ENCODE data around the gene CR2. TPM values are rescaled to one million over a fixed set of nuclear protein-coding genes. Genes with fewer than 3 reads are reported as not detected.
A peak's percentile ranks its signal among the peaks of the same experiment; 100 is the strongest.

Gene CR2
- total and polyA plus RNA-seq, 4 donors: 0.11 to 0.22 (median 0.20) TPM

DNA sequence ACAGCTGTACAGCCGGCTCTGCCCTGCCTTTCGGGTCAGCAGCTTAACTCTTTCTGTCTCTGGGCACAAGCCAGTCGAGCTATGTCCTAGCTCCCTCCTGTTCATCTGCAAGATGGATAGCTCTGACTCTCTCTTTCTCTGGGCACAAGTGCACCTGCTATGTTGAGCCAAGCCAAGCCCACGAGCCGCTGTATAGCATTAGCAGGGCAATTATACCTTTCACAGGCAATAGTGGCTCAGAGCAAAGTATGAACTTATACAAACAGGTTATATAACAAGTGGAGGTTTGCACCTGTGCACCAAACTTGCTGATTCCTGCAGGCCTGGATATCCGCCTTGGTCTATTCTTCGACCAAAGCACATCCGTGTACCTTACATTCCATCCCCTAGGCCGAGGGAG, 33.0 kb upstream of the CR2 start:
- no peaks in the 10 kb centered on the region for H3K36me3 ChIP-seq (ENCODE audit: control insufficient read depth, insufficient read depth, low read length)
- peaks cover 6% of the 10 kb centered on the region for H3K4me1 ChIP-seq (ENCODE audit: control insufficient read depth, insufficient read depth, low read length)
- H3K4me3 ChIP-seq (ENCODE audit: low read depth, low read length): no peak overlapping the region
- no peak overlapping the region for H3K27ac ChIP-seq (ENCODE audit: low read depth, low read length)
- 87% methylated on average over 7 of the region's 9 CpGs for WGBS (ENCODE audit: insufficient coverage)
- no peaks in the 10 kb centered on the region for H3K9me3 ChIP-seq (ENCODE audit: control insufficient read depth, insufficient read depth, low read length)
- DNase-seq (ENCODE audit: low read depth in 4 of 6, low spot score in 6 of 6): no peak
- H3K27me3 ChIP-seq (ENCODE audit: control insufficient read depth, insufficient read depth, low read length): no peaks in the 10 kb centered on the region

GRCh38 chr1:207423560-207424292, 30.4 kb upstream of the CR2 start:
- peaks cover 6% of the 10 kb centered on the region for H3K4me1 ChIP-seq (ENCODE audit: control insufficient read depth, insufficient read depth, low read length)
- H3K4me3 ChIP-seq (ENCODE audit: low read depth, low read length): no peak overlapping the region
- no peak overlapping the region for H3K27ac ChIP-seq (ENCODE audit: low read depth, low read length)
- H3K36me3 ChIP-seq (ENCODE audit: control insufficient read depth, insufficient read depth, low read length): no peaks in the 10 kb centered on the region
- 26% methylated on average over 26 of the region's 28 CpGs for WGBS (ENCODE audit: insufficient coverage)
- no peaks in the 10 kb centered on the region for H3K27me3 ChIP-seq (ENCODE audit: control insufficient read depth, insufficient read depth, low read length)
- no peaks in the 10 kb centered on the region for H3K9me3 ChIP-seq (ENCODE audit: control insufficient read depth, insufficient read depth, low read length)
- no peak for DNase-seq (ENCODE audit: low read depth in 4 of 6, low spot score in 6 of 6)

- WGBS (ENCODE audit: insufficient coverage): 74% methylated on average over 11 of the region's 17 CpGs
- Histone ChIP-seq H3K4me1 (ENCODE audit: control insufficient read depth, insufficient read depth, low read length) (peaks cover 6% of the 10 kb centered on the region), H3K4me3 (ENCODE audit: low read depth, low read length) (no peak overlapping the region), H3K27me3 (ENCODE audit: control insufficient read depth, insufficient read depth, low read length) (no peaks in the 10 kb centered on the region), H3K36me3 (ENCODE audit: control insufficient read depth, insufficient read depth, low read length) (no peaks in the 10 kb centered on the region), H3K27ac (ENCODE audit: low read depth, low read length) (no peak overlapping the region), H3K9me3 (ENCODE audit: control insufficient read depth, insufficient read depth, low read length) (no peaks in the 10 kb centered on the region)
- DNase-seq (ENCODE audit: low read depth in 4 of 6, low spot score in 6 of 6): no peak
These were observed 29.5 kb upstream of the CR2 start for GRCh38 chr1:207424570-207425131.

GRCh38 chr1:207427832-207428585, 26.1 kb upstream of the CR2 start:
- WGBS (ENCODE audit: insufficient coverage): 64% methylated on average over 1 of the region's 1 CpG
- Histone ChIP-seq H3K9me3 (ENCODE audit: control insufficient read depth, insufficient read depth, low read length) (no peaks in the 10 kb centered on the region), H3K4me3 (ENCODE audit: low read depth, low read length) (no peak overlapping the region), H3K36me3 (ENCODE audit: control insufficient read depth, insufficient read depth, low read length) (no peaks in the 10 kb centered on the region), H3K4me1 (ENCODE audit: control insufficient read depth, insufficient read depth, low read length) (peaks cover 6% of the 10 kb centered on the region), H3K27me3 (ENCODE audit: control insufficient read depth, insufficient read depth, low read length) (no peaks in the 10 kb centered on the region), H3K27ac (ENCODE audit: low read depth, low read length) (no peak overlapping the region)
- DNase-seq (ENCODE audit: low read depth in 4 of 6, low spot score in 6 of 6): peak in 1 of 6 donors; percentile 11

- no peaks in the 10 kb centered on the region for H3K36me3 ChIP-seq (ENCODE audit: control insufficient read depth, insufficient read depth, low read length)
- H3K27ac ChIP-seq (ENCODE audit: low read depth, low read length): no peak overlapping the region
- no peaks in the 10 kb centered on the region for H3K9me3 ChIP-seq (ENCODE audit: control insufficient read depth, insufficient read depth, low read length)
- no peak for DNase-seq (ENCODE audit: low read depth in 4 of 6, low spot score in 6 of 6)
- peaks cover 2% of the 10 kb centered on the region for H3K4me1 ChIP-seq (ENCODE audit: control insufficient read depth, insufficient read depth, low read length)
- WGBS (ENCODE audit: insufficient coverage): 83% methylated on average over 1 of the region's 2 CpGs
- no peaks in the 10 kb centered on the region for H3K27me3 ChIP-seq (ENCODE audit: control insufficient read depth, insufficient read depth, low read length)
- H3K4me3 ChIP-seq (ENCODE audit: low read depth, low read length): no peak overlapping the region
These were observed 25.3 kb upstream of the CR2 start for GRCh38 chr1:207428783-207429182.

GRCh38 chr1:207429963-207430362, 24.2 kb upstream of the CR2 start:
- Histone ChIP-seq H3K27me3 (ENCODE audit: control insufficient read depth, insufficient read depth, low read length) (no peaks in the 10 kb centered on the region), H3K9me3 (ENCODE audit: control insufficient read depth, insufficient read depth, low read length) (no peaks in the 10 kb centered on the region), H3K4me3 (ENCODE audit: low read depth, low read length) (no peak overlapping the region), H3K4me1 (ENCODE audit: control insufficient read depth, insufficient read depth, low read length) (no peaks in the 10 kb centered on the region), H3K36me3 (ENCODE audit: control insufficient read depth, insufficient read depth, low read length) (no peaks in the 10 kb centered on the region), H3K27ac (ENCODE audit: low read depth, low read length) (no peak overlapping the region)
- no peak for DNase-seq (ENCODE audit: low read depth in 4 of 6, low spot score in 6 of 6)
- 85% methylated on average over 2 of the region's 2 CpGs for WGBS (ENCODE audit: insufficient coverage)

- 100% methylated on average over 1 of the region's 1 CpG for WGBS (ENCODE audit: insufficient coverage)
- Histone ChIP-seq H3K9me3 (ENCODE audit: control insufficient read depth, insufficient read depth, low read length) (no peaks in the 10 kb centered on the region), H3K27me3 (ENCODE audit: control insufficient read depth, insufficient read depth, low read length) (no peaks in the 10 kb centered on the region), H3K27ac (ENCODE audit: low read depth, low read length) (no peak overlapping the region), H3K36me3 (ENCODE audit: control insufficient read depth, insufficient read depth, low read length) (no peaks in the 10 kb centered on the region), H3K4me3 (ENCODE audit: low read depth, low read length) (no peak overlapping the region), H3K4me1 (ENCODE audit: control insufficient read depth, insufficient read depth, low read length) (no peaks in the 10 kb centered on the region)
- DNase-seq (ENCODE audit: low read depth in 4 of 6, low spot score in 6 of 6): no peak
These were observed 23.5 kb upstream of the CR2 start for GRCh38 chr1:207430602-207431001.

- peak in 1 of 6 donors; percentile 13 for DNase-seq (ENCODE audit: low read depth in 4 of 6, low spot score in 6 of 6)
- Histone ChIP-seq H3K36me3 (ENCODE audit: control insufficient read depth, insufficient read depth, low read length) (no peaks in the 10 kb centered on the region), H3K27ac (ENCODE audit: low read depth, low read length) (no peak overlapping the region), H3K4me3 (ENCODE audit: low read depth, low read length) (no peak overlapping the region), H3K9me3 (ENCODE audit: control insufficient read depth, insufficient read depth, low read length) (no peaks in the 10 kb centered on the region), H3K27me3 (ENCODE audit: control insufficient read depth, insufficient read depth, low read length) (no peaks in the 10 kb centered on the region), H3K4me1 (ENCODE audit: control insufficient read depth, insufficient read depth, low read length) (no peaks in the 10 kb centered on the region)
- WGBS (ENCODE audit: insufficient coverage): no CpG with 5 or more reads among the region's 2 CpGs
These were observed 22.6 kb upstream of the CR2 start for GRCh38 chr1:207431508-207431907.

- no CpG with 5 or more reads among the region's 3 CpGs for WGBS (ENCODE audit: insufficient coverage)
- H3K4me3 ChIP-seq (ENCODE audit: low read depth, low read length): no peak overlapping the region
- no peak for DNase-seq (ENCODE audit: low read depth in 4 of 6, low spot score in 6 of 6)
- H3K27me3 ChIP-seq (ENCODE audit: control insufficient read depth, insufficient read depth, low read length): no peaks in the 10 kb centered on the region
- no peak overlapping the region for H3K27ac ChIP-seq (ENCODE audit: low read depth, low read length)
- no peaks in the 10 kb centered on the region for H3K36me3 ChIP-seq (ENCODE audit: control insufficient read depth, insufficient read depth, low read length)
- H3K4me1 ChIP-seq (ENCODE audit: control insufficient read depth, insufficient read depth, low read length): no peaks in the 10 kb centered on the region
- H3K9me3 ChIP-seq (ENCODE audit: control insufficient read depth, insufficient read depth, low read length): no peaks in the 10 kb centered on the region
These were observed 20.7 kb upstream of the CR2 start for GRCh38 chr1:207433435-207433834.

Measured in spinal cord (tissue), 10 donors.